ENCODE data around the gene SLF2. TPM values are rescaled to one million over a fixed set of nuclear protein-coding genes. Genes with fewer than 3 reads are reported as not detected.
A peak's percentile ranks its signal among the peaks of the same experiment; 100 is the strongest.

Gene SLF2
- total RNA-seq, 2 experiments from 2014 or later: 30.9 to 34.3 TPM

DNA sequence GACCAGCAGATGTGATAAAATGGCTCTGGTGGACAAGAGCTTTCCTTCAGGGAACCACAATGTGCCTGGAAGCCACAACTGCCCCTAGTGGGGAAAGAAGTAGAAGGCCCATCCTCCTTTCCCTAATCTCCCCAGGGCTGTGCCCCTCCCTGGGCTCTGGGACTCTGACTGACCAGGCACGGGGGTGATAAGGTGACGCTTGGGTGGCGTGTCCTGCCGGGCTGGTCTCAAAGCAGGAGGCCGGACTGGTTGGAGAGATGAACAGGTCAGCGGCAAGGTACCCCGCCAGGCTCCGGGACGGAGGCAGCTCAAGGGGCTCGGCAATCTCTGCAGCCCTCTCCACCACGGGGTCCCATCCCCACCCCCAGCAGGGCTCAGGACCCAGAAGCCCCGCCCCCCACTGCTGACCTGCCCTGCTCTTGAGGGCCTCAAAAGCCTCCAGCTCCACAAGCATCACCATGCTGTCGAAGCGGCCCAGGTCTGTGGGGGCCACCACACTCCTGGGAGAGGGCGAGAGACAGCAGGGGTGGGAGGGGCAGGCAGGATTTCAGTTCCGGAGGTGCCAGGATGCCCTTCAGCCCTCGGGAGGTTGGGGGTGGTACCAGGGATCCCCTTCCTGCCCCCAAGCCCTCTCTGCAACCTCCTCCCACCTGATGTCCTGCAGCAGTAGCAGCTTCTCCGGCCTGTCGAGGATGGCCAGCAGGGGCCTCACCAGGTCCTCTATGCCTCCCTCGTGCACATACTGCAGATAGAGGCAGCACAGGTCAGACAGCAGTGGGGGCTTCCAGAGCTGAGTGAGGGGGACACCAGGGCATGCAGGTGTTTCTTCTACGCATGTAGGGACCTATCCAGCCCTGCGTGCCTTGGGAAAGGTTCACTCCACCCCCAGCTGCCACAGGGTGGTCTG lies 99.0 kb downstream of the SLF2 start:
- CTCF ChIA-PET: interaction anchor here (0.8 to 1.7 kb wide), 2 partner anchors 12 to 14 kb away, joined by 5 to 6 read pairs; partner anchors contain the start of gene LZTS2
- H3K27ac Mint-ChIP-seq: no peak overlapping the region
- ATAC-seq (no peak), DNase-seq (no peak)
- intact Hi-C loops (cut with DNase I, micrococcal nuclease): loop anchor here in 1 of 2 experiments (2.0 to 10.0 kb wide), 3 partner anchors 19 to 449 kb away; partner anchors contain the start of genes KAZALD1, PDZD7 and SFXN3
- peaks cover 17% of the 10 kb centered on the region for H3K27me3 Mint-ChIP-seq
- peaks cover 22% of the 10 kb centered on the region for H3K4me1 Mint-ChIP-seq
- H3K9me3 Mint-ChIP-seq (ENCODE audit: low read depth): no peaks in the 10 kb centered on the region
- no peak overlapping the region for H3K4me3 Mint-ChIP-seq
- H3K36me3 Mint-ChIP-seq (ENCODE audit: low read depth): no peaks in the 10 kb centered on the region
- POLR2A ChIA-PET: no interaction called here

DNA sequence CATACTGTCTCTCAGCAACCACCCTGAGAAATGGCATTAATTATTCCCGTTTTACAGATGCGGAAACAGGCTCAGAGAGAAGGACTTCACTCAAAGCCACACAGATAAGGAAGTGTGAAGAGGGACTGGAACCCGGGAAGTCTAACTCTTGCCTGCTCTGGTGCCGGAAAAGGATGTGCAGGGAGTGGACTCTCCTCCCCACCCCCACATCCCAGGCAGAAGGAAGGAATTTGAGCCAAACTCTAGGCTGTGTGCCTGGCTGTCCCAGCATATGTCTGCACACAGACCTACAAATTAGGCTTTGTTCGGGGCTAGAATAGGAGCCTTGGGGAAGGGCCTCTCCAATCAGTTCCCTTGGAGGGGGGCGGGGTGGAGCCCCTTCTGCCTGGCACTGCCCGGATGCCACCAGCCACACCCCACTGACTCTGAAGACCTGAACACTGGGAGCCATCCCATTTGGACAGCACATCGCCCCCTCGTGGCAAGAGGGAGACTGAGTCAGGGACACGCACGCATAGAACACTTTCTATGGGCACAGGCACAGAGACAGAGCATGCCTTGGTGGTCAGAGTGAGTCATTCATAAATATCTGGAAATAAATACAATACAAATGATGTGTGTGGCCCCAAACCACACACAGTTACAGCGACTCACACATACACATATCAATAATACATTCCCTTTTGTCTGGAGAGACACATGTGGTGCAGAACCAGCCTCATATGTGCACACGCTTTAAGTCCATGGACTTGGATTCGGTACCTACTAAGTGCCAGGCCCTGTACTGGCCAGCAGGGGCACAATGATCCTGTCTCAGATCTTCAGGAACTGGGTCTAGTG lies 100.0 kb downstream of the SLF2 start:
- ATAC-seq (peak; percentile 85), DNase-seq (peak; percentile 90)
- CTCF ChIA-PET: interaction anchor here (0.8 kb wide), 1 partner anchor 15 kb away, joined by 5 read pairs; no protein-coding TSS in a partner anchor
- Mint-ChIP-seq H3K4me3 (no peak overlapping the region), H3K36me3 (ENCODE audit: low read depth) (no peaks in the 10 kb centered on the region), H3K9me3 (ENCODE audit: low read depth) (no peaks in the 10 kb centered on the region), H3K27ac (no peak overlapping the region), H3K4me1 (peaks cover 22% of the 10 kb centered on the region), H3K27me3 (peaks cover 25% of the 10 kb centered on the region)
- POLR2A ChIA-PET: no interaction called here
- intact Hi-C loops (cut with DNase I, micrococcal nuclease): loop anchor here (1.0 to 10.0 kb wide), 5 partner anchors 18 to 450 kb away; partner anchors contain the start of genes PDZD7 (in 2 of the 2), SFXN3 (in 2 of the 2), KAZALD1 (in 1 of the 2) and SEMA4G (in 1 of the 2)

DNA sequence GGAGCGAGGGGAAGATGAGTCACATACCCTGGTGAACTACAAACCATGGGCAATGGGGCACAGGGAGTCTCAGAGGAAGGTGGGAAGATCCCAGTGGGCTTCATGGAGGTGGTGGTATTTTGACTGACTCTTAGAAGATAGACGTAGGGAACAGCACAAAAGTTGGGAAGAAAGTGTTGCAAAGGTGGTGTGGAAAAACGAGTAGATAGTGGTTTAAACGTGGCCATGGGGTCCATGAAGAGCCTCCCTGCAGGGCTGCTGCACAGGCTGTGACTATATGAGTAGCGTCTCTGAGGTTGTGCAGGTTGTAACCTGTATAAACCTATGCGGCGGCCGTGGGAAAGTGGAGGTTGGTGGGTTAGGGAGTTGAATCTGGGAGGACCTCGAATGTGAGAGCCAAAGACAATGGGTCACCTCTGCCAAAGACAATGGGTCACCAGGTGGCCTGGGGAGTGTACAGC lies 100.6 kb downstream of the SLF2 start:
- Mint-ChIP-seq H3K36me3 (ENCODE audit: low read depth) (no peaks in the 10 kb centered on the region), H3K4me3 (no peak overlapping the region)
- no peak for ATAC-seq

GRCh38 chr10:101014230-101014884 lies 101.6 kb downstream of the SLF2 start:
- ATAC-seq (peak; percentile 49), DNase-seq (peak; percentile 88)
- Mint-ChIP-seq H3K9me3 (ENCODE audit: low read depth) (no peaks in the 10 kb centered on the region), H3K4me3 (no peak overlapping the region), H3K27me3 (peaks cover 31% of the 10 kb centered on the region), H3K27ac (peak overlapping the region; percentile 25), H3K4me1 (peaks cover 22% of the 10 kb centered on the region), H3K36me3 (ENCODE audit: low read depth) (no peaks in the 10 kb centered on the region)
- ChIA-PET POLR2A (no interaction called here), CTCF (interaction anchor here (0.5 to 7.2 kb wide), 28 partner anchors 10 to 451 kb away, joined by 3 to 73 read pairs (median 5); partner anchors contain the start of genes KAZALD1, LZTS2, PDZD7 and SFXN3)
- intact Hi-C loops (cut with DNase I, micrococcal nuclease): loop anchor here (1.0 to 10.0 kb wide), 4 partner anchors 15 to 452 kb away; partner anchors contain the start of genes LZTS2 (in 2 of the 2) and KAZALD1 (in 1 of the 2)

More for the DNA sequence above, 100.6 kb downstream of the SLF2 start:
- ChIA-PET CTCF (interaction anchor here (0.6 to 7.2 kb wide), 7 partner anchors 11 to 137 kb away, joined by 3 to 73 read pairs (median 17); partner anchors contain the start of genes KAZALD1, LZTS2, PDZD7 and SFXN3), POLR2A (no interaction called here)
- H3K27ac Mint-ChIP-seq: no peak overlapping the region
- intact Hi-C loops (cut with DNase I, micrococcal nuclease): loop anchor here (1.0 to 10.0 kb wide), 5 partner anchors 17 to 451 kb away; partner anchors contain the start of genes PDZD7 (in 2 of the 2), SFXN3 (in 2 of the 2), KAZALD1 (in 1 of the 2) and SEMA4G (in 1 of the 2)
- no peaks in the 10 kb centered on the region for H3K9me3 Mint-ChIP-seq (ENCODE audit: low read depth)
- peaks cover 22% of the 10 kb centered on the region for H3K4me1 Mint-ChIP-seq
- H3K27me3 Mint-ChIP-seq: peaks cover 28% of the 10 kb centered on the region
- DNase-seq: no peak

Small RNA genes lying within 50 kb of the gene (microRNA-seq; reads per million reads assigned to microRNA genes)
- gene MIR608 (ENCODE audit: borderline replicate concordance): not detected

Other genes with a start within 250 kb of the SLF2 start
- gene PAX2, start 167.4 kb upstream of the SLF2 start, total RNA-seq: under 1 TPM; 0.05 to 0.09 TPM
- gene SEMA4G, start 56.5 kb downstream of the SLF2 start, total RNA-seq: under 1 TPM; 0.62 to 0.84 TPM
- 10 to 100 TPM; 53.4 to 62.6 TPM for gene MRPL43, start 74.5 kb downstream of the SLF2 start, total RNA-seq
- gene TWNK, start 74.6 kb downstream of the SLF2 start, total RNA-seq: 10 to 100 TPM; 13.8 to 17.9 TPM
- 10 to 100 TPM; 14.8 to 15.7 TPM for gene LZTS2, start 86.8 kb downstream of the SLF2 start, total RNA-seq
- under 1 TPM; 0.28 to 0.32 TPM for gene PDZD7, start 118.2 kb downstream of the SLF2 start, total RNA-seq
- gene SFXN3, start 118.3 kb downstream of the SLF2 start, total RNA-seq: 10 to 100 TPM; 30.0 to 37.7 TPM
- under 1 TPM; 0.47 to 0.57 TPM for gene KAZALD1, start 149.0 kb downstream of the SLF2 start, total RNA-seq
- gene TLX1, start 218.3 kb downstream of the SLF2 start, total RNA-seq: not detected